Gastroesophageal sphincter (tissue), 3 donors: ENCODE measurements around the gene KICS2.

Source experiments
- EP300 ChIP-seq: sonication (generic); formaldehyde crosslinking; IDR thresholded peaks from one replicate; pipeline ENCODE4 v1.6.1; 2017; ENCODE audit warnings: antibody characterized with exemption, mild to moderate bottlenecking
- POLR2A ChIP-seq, 2 donors: fragments of 450-650 bp; IDR thresholded peaks; one replicate each; pipeline ENCODE4 v1.6.1; 2017; ENCODE audit warnings: antibody characterized with exemption in 2 of 2, mild to moderate bottlenecking in 2 of 2, moderate library complexity in 1 of 2
- POLR2AphosphoS5 ChIP-seq: sonication (generic); formaldehyde crosslinking; IDR thresholded peaks from one replicate; pipeline ENCODE4 v1.6.1; 2017; ENCODE audit warnings: antibody characterized with exemption
- TF ChIP-seq, protein P1 (sequence below), 4 experiments: fragments of 200-600 bp in 2 of 4; fragments of 450-650 bp in 2 of 4; sonication (generic) in 1 of 4; IDR thresholded peaks; one replicate each; pipeline ENCODE4 v1.5.1; 2017 to 2019; ENCODE audit warnings: antibody characterized with exemption in 4 of 4, mild to moderate bottlenecking in 2 of 4, moderate library complexity in 2 of 4

DNA sequence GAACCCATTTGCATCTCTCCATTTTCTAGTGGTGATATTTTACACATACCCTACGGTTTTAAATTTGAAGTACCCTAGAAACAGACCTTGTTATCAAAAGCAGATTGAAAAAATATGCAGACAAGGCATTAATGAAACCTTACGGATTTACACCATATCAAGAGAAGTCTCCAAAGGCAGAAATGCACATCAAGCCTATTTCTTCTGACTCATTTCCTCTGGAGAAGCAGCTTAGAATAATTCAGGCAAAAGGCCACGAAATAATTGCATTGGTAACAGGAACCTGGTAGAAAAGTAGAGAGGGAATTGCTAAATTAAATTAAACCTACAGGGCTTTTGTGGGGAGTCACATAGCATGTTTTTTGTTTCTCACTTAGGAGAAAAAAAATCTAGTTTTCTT, 34.7 kb downstream of the KICS2 start:
- no peak for TF ChIP-seq POLR2A (IDR thresholded peaks at IDR 0.05)
- TF ChIP-seq, protein P1, sequence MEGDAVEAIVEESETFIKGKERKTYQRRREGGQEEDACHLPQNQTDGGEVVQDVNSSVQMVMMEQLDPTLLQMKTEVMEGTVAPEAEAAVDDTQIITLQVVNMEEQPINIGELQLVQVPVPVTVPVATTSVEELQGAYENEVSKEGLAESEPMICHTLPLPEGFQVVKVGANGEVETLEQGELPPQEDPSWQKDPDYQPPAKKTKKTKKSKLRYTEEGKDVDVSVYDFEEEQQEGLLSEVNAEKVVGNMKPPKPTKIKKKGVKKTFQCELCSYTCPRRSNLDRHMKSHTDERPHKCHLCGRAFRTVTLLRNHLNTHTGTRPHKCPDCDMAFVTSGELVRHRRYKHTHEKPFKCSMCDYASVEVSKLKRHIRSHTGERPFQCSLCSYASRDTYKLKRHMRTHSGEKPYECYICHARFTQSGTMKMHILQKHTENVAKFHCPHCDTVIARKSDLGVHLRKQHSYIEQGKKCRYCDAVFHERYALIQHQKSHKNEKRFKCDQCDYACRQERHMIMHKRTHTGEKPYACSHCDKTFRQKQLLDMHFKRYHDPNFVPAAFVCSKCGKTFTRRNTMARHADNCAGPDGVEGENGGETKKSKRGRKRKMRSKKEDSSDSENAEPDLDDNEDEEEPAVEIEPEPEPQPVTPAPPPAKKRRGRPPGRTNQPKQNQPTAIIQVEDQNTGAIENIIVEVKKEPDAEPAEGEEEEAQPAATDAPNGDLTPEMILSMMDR (IDR thresholded peaks at IDR 0.05): no peak
- TF ChIP-seq POLR2AphosphoS5: no peak
- TF ChIP-seq EP300: no peak
